SK-N-MC (cell line): Measurements from ENCODE around the gene GNG2.

Experiments used
- DNase-seq: peaks from one replicate; pipeline ENCODE4 v3.0.0-alpha.2; 2011; ENCODE audit warnings: low read depth, low spot score
- H3K27ac ChIP-seq: fragments of 200-600 bp; sonication (generic); 2 replicates; pipeline ENCODE4 v1.5.1; 2016; ENCODE audit warnings: mixed run types
- H3K36me3 ChIP-seq: fragments of 200-600 bp; sonication (generic); 2 replicates; pipeline ENCODE4 v1.6.1; 2017; ENCODE audit warnings: antibody characterized with exemption, low read length, mixed read lengths; ENCODE audit not compliant: insufficient read depth
- H3K4me3 ChIP-seq: fragments of 200-600 bp; sonication (generic); 2 replicates; pipeline ENCODE4 v1.5.1; 2016
- H3K9ac ChIP-seq: fragments of 200-600 bp; sonication (generic); 2 replicates; pipeline ENCODE4 v1.8.0; 2017; ENCODE audit warnings: mixed run types, mixed read lengths; ENCODE audit not compliant: insufficient read length
- H3K9me3 ChIP-seq: fragments of 200-600 bp; sonication (generic); 2 replicates; pipeline ENCODE4 v1.6.1; 2017; ENCODE audit warnings: low read depth, mild to moderate bottlenecking, antibody characterized with exemption, low read length, moderate library complexity, mixed read lengths
- EZH2 ChIP-seq: fragments of 200-600 bp; sonication (generic); IDR thresholded peaks from one replicate; pipeline ENCODE4 v1.6.1; 2017; ENCODE audit warnings: antibody characterized with exemption
- FOXP2 ChIP-seq: optimal IDR thresholded peaks from 2 replicates; pipeline ENCODE3; 2011; ENCODE audit warnings: mild to moderate bottlenecking, moderate library complexity; ENCODE audit not compliant: insufficient read depth; ENCODE audit errors: extremely low read length, control extremely low read depth
- POLR2AphosphoS5 ChIP-seq: IDR thresholded peaks from 2 replicates; pipeline ENCODE4 v1.6.1; 2012; ENCODE audit warnings: mild to moderate bottlenecking, low read depth, low read length, borderline replicate concordance

The GNG2 gene

GRCh38 chr14:51921026-51921425 lies 60.6 kb downstream of the GNG2 start:
- Histone ChIP-seq H3K27ac (no peak overlapping the region), H3K4me3 (no peak overlapping the region), H3K36me3 (no peaks in the 10 kb centered on the region), H3K9me3 (no peaks in the 10 kb centered on the region), H3K9ac (no peak overlapping the region)
- DNase-seq = no peak
- TF ChIP-seq POLR2AphosphoS5 (no peak), EZH2 (no peak), FOXP2 (no peak)

- TF ChIP-seq POLR2AphosphoS5 (no peak), FOXP2 (no peak), EZH2 (no peak)
- no peaks in the 10 kb centered on the region for H3K36me3 ChIP-seq
- DNase-seq = no peak
- H3K9ac ChIP-seq = no peak overlapping the region
- H3K4me3 ChIP-seq = no peak overlapping the region
- H3K9me3 ChIP-seq = no peaks in the 10 kb centered on the region
- no peak overlapping the region for H3K27ac ChIP-seq
Measured at GRCh38 chr14:51922624-51923023, 62.2 kb downstream of the GNG2 start.

GRCh38 chr14:51924600-51924999 lies 64.2 kb downstream of the GNG2 start:
- TF ChIP-seq EZH2 (no peak), FOXP2 (no peak), POLR2AphosphoS5 (no peak)

GRCh38 chr14:51925980-51926379 lies 65.6 kb downstream of the GNG2 start:
- H3K4me3 ChIP-seq = no peak overlapping the region
- no peaks in the 10 kb centered on the region for H3K9me3 ChIP-seq

More at GRCh38 chr14:51924600-51924999, 64.2 kb downstream of the GNG2 start:
- no peaks in the 10 kb centered on the region for H3K9me3 ChIP-seq
- DNase-seq = no peak
- H3K4me3 ChIP-seq = no peak overlapping the region
- H3K9ac ChIP-seq = no peak overlapping the region
- H3K36me3 ChIP-seq = no peaks in the 10 kb centered on the region
- H3K27ac ChIP-seq = no peak overlapping the region

GRCh38 chr14:51926449-51926848 lies 66.0 kb downstream of the GNG2 start:
- no peak for DNase-seq
- Histone ChIP-seq H3K9ac (no peak overlapping the region), H3K27ac (no peak overlapping the region), H3K36me3 (no peaks in the 10 kb centered on the region), H3K9me3 (no peaks in the 10 kb centered on the region), H3K4me3 (no peak overlapping the region)
- TF ChIP-seq EZH2 (no peak), FOXP2 (no peak), POLR2AphosphoS5 (no peak)

More at GRCh38 chr14:51925980-51926379, 65.6 kb downstream of the GNG2 start:
- Histone ChIP-seq H3K36me3 (no peaks in the 10 kb centered on the region), H3K9ac (no peak overlapping the region), H3K27ac (no peak overlapping the region)
- no peak for DNase-seq
- TF ChIP-seq POLR2AphosphoS5 (no peak), FOXP2 (no peak), EZH2 (no peak)

GRCh38 chr14:51928568-51928967 lies 68.2 kb downstream of the GNG2 start:
- Histone ChIP-seq H3K27ac (no peak overlapping the region), H3K36me3 (no peaks in the 10 kb centered on the region), H3K9ac (no peak overlapping the region), H3K4me3 (no peak overlapping the region), H3K9me3 (no peaks in the 10 kb centered on the region)
- DNase-seq = no peak
- TF ChIP-seq FOXP2 (no peak), EZH2 (no peak), POLR2AphosphoS5 (no peak)

GRCh38 chr14:51929166-51929565 lies 68.8 kb downstream of the GNG2 start:
- no peak for DNase-seq
- Histone ChIP-seq H3K36me3 (no peaks in the 10 kb centered on the region), H3K9me3 (no peaks in the 10 kb centered on the region), H3K4me3 (no peak overlapping the region), H3K27ac (no peak overlapping the region), H3K9ac (no peak overlapping the region)
- TF ChIP-seq EZH2 (no peak), POLR2AphosphoS5 (no peak), FOXP2 (no peak)

- H3K4me3 ChIP-seq = no peak overlapping the region
- TF ChIP-seq POLR2AphosphoS5 (no peak), EZH2 (no peak), FOXP2 (no peak)
- no peak overlapping the region for H3K9ac ChIP-seq
- no peaks in the 10 kb centered on the region for H3K36me3 ChIP-seq
- no peak overlapping the region for H3K27ac ChIP-seq
- DNase-seq = no peak
- no peaks in the 10 kb centered on the region for H3K9me3 ChIP-seq
Measured at GRCh38 chr14:51929910-51930682, 69.7 kb downstream of the GNG2 start.
